KMS-11 (cell line): Measurements from ENCODE around the gene GNG7.

ENCODE experiments used
- H2AFZ ChIP-seq: fragments of 200-600 bp; sonication (generic); 2 replicates; pipeline ENCODE4 v1.6.1; 2016; ENCODE audit warnings: antibody characterized with exemption, mixed run types, low read depth
- H3K27ac ChIP-seq: fragments of 200-600 bp; sonication (generic); 2 replicates; pipeline ENCODE4 v1.6.1; 2016; ENCODE audit warnings: mild to moderate bottlenecking, mixed run types
- H3K27me3 ChIP-seq: fragments of 200-600 bp; sonication (generic); 2 replicates; pipeline ENCODE4 v1.6.1; 2017; ENCODE audit warnings: mild to moderate bottlenecking, low read depth, mixed run types, moderate library complexity; ENCODE audit not compliant: insufficient read depth
- H3K36me3 ChIP-seq: fragments of 200-600 bp; sonication (generic); 2 replicates; pipeline ENCODE4 v1.6.1; 2017; ENCODE audit warnings: mild to moderate bottlenecking, mixed run types; ENCODE audit not compliant: insufficient read depth
- H3K4me1 ChIP-seq: fragments of 200-600 bp; sonication (generic); 2 replicates; pipeline ENCODE4 v1.6.1; 2016; ENCODE audit warnings: mild to moderate bottlenecking, low read depth, mixed run types; ENCODE audit not compliant: poor library complexity, severe bottlenecking
- H3K4me2 ChIP-seq: fragments of 200-600 bp; sonication (generic); 2 replicates; pipeline ENCODE4 v1.7.0; 2016; ENCODE audit warnings: mild to moderate bottlenecking, mixed run types
- H3K4me3 ChIP-seq: fragments of 200-600 bp; sonication (generic); IDR thresholded peaks from 2 replicates; pipeline ENCODE4 v1.6.1; 2017; ENCODE audit warnings: low read depth, low read length, mixed read lengths; ENCODE audit not compliant: insufficient read depth
- H3K79me2 ChIP-seq: fragments of 200-600 bp; sonication (generic); 2 replicates; pipeline ENCODE4 v1.6.1; 2016; ENCODE audit warnings: low read depth, mixed run types; ENCODE audit not compliant: insufficient read depth
- H3K9ac ChIP-seq: fragments of 200-600 bp; sonication (generic); 2 replicates; pipeline ENCODE4 v1.6.1; 2016; ENCODE audit warnings: mild to moderate bottlenecking, mixed run types
- H4K20me1 ChIP-seq: fragments of 200-600 bp; sonication (generic); 2 replicates; pipeline ENCODE4 v1.6.1; 2016; ENCODE audit warnings: mild to moderate bottlenecking, mixed run types; ENCODE audit not compliant: insufficient read depth
- CTCF ChIP-seq: fragments of 200-600 bp; sonication (generic); conservative IDR thresholded peaks from 2 replicates; pipeline ENCODE4 v1.6.1; 2017; ENCODE audit warnings: low read depth, mild to moderate bottlenecking, antibody characterized with exemption, low read length, moderate library complexity, mixed read lengths

GNG7 gene

GRCh38 chr19:2678044-2678671, 24.3 kb downstream of the GNG7 start:
- Histone ChIP-seq H3K4me1 (no peaks in the 10 kb centered on the region), H3K27me3 (no peaks in the 10 kb centered on the region), H3K36me3 (no peaks in the 10 kb centered on the region), H3K4me2 (no peak overlapping the region), H3K27ac (no peak overlapping the region), H3K79me2 (no peaks in the 10 kb centered on the region), H3K4me3 (no peak overlapping the region), H4K20me1 (no peaks in the 10 kb centered on the region), H3K9ac (no peak overlapping the region), H2AFZ (no peak overlapping the region)
- TF ChIP-seq CTCF, result no peak

- Histone ChIP-seq H4K20me1 (no peaks in the 10 kb centered on the region), H3K4me2 (no peak overlapping the region), H3K4me1 (no peaks in the 10 kb centered on the region), H3K27me3 (no peaks in the 10 kb centered on the region), H3K4me3 (no peak overlapping the region), H3K27ac (no peak overlapping the region), H3K79me2 (no peaks in the 10 kb centered on the region), H3K36me3 (no peaks in the 10 kb centered on the region), H3K9ac (no peak overlapping the region), H2AFZ (no peak overlapping the region)
- TF ChIP-seq CTCF, result no peak
Observed at GRCh38 chr19:2676823-2677222, 25.7 kb downstream of the GNG7 start.

DNA sequence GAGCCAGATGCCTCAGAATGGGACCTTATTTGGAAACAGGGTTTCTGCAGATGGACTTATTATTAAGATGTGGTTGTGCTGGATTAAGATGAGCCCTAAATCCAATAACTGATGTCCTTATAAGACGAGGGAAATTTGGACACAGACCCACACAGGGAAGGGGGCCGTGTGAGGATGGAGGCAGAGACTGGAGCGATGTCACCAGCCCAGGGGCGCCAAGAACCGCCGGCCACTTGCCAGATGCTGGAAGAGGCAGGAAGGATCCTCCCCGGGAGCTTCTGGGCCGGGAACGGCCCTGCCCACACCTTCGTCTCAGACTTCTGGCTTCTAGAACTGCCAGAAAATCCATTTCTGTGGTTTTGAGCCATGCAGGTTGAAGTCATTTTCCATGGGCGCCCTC, 26.6 kb downstream of the GNG7 start:
- H4K20me1 ChIP-seq, result no peaks in the 10 kb centered on the region
- H3K27ac ChIP-seq, result no peak overlapping the region
- no peak overlapping the region for H2AFZ ChIP-seq
- TF ChIP-seq CTCF, result no peak
- H3K4me3 ChIP-seq, result no peak overlapping the region
- H3K4me1 ChIP-seq, result no peaks in the 10 kb centered on the region
- no peaks in the 10 kb centered on the region for H3K79me2 ChIP-seq
- H3K9ac ChIP-seq, result no peak overlapping the region
- H3K36me3 ChIP-seq, result no peaks in the 10 kb centered on the region
- H3K27me3 ChIP-seq, result no peaks in the 10 kb centered on the region
- no peak overlapping the region for H3K4me2 ChIP-seq

- H4K20me1 ChIP-seq, result no peaks in the 10 kb centered on the region
- no peaks in the 10 kb centered on the region for H3K36me3 ChIP-seq
- no peak overlapping the region for H3K9ac ChIP-seq
- no peaks in the 10 kb centered on the region for H3K4me1 ChIP-seq
- no peak for TF ChIP-seq CTCF
- H3K27ac ChIP-seq, result no peak overlapping the region
- H3K4me3 ChIP-seq, result no peak overlapping the region
- H2AFZ ChIP-seq, result no peak overlapping the region
- H3K27me3 ChIP-seq, result no peaks in the 10 kb centered on the region
- no peaks in the 10 kb centered on the region for H3K79me2 ChIP-seq
- H3K4me2 ChIP-seq, result no peak overlapping the region
Observed at GRCh38 chr19:2670217-2670616, 32.3 kb downstream of the GNG7 start.
